GM18867 (cell line): ENCODE results near the gene GTF2IRD1.

Experiments used
- ATAC-seq: cut with Tn5 transposase; IDR thresholded peaks from one replicate; pipeline ENCODE4 v1.9.1; 2021; ENCODE audit warnings: mild to moderate bottlenecking, moderate library complexity; ENCODE audit not compliant: unreplicated experiment

Gene GTF2IRD1

GRCh38 chr7:74583630-74584029 is 129.9 kb downstream of the GTF2IRD1 start:
- no peak for ATAC-seq

- ATAC-seq: no peak
Observed at GRCh38 chr7:74584160-74584954, 130.7 kb downstream of the GTF2IRD1 start.

GRCh38 chr7:74585844-74586243 is 132.1 kb downstream of the GTF2IRD1 start:
- ATAC-seq: no peak

- no peak for ATAC-seq
Observed at GRCh38 chr7:74586258-74587175, 132.8 kb downstream of the GTF2IRD1 start.

GRCh38 chr7:74587435-74588126 is 133.9 kb downstream of the GTF2IRD1 start:
- ATAC-seq: peak; percentile 92

- ATAC-seq: no peak
Observed at GRCh38 chr7:74590813-74591212, 137.1 kb downstream of the GTF2IRD1 start.

GRCh38 chr7:74598558-74598957 is 144.9 kb downstream of the GTF2IRD1 start:
- no peak for ATAC-seq

GRCh38 chr7:74599244-74599643 is 145.5 kb downstream of the GTF2IRD1 start:
- ATAC-seq: no peak

GRCh38 chr7:74604326-74605020 is 150.8 kb downstream of the GTF2IRD1 start:
- ATAC-seq: no peak

GRCh38 chr7:74606101-74606908 is 152.6 kb downstream of the GTF2IRD1 start:
- ATAC-seq: no peak

GRCh38 chr7:74606909-74607510 is 153.3 kb downstream of the GTF2IRD1 start:
- ATAC-seq: no peak

GRCh38 chr7:74612015-74612829 is 158.5 kb downstream of the GTF2IRD1 start:
- no peak for ATAC-seq

- no peak for ATAC-seq
Observed at GRCh38 chr7:74615933-74616780, 162.5 kb downstream of the GTF2IRD1 start.

- ATAC-seq: no peak
Observed at GRCh38 chr7:74617180-74617744, 163.6 kb downstream of the GTF2IRD1 start.

- ATAC-seq: no peak
Observed at GRCh38 chr7:74619235-74619860, 165.6 kb downstream of the GTF2IRD1 start.

GRCh38 chr7:74622228-74622749 is 168.6 kb downstream of the GTF2IRD1 start:
- no peak for ATAC-seq

- ATAC-seq: no peak
Observed at GRCh38 chr7:74623135-74623534, 169.4 kb downstream of the GTF2IRD1 start.
